MV-4-11 (cell line): ENCODE data around the gene ZNF552.

ENCODE experiments used
- DNase-seq: peaks from one replicate; lab custom pipeline; 2025; lab: John Stamatoyannopoulos, UW

The ZNF552 gene

GRCh38 chr19:57776764-57777296 lies 37.9 kb downstream of the ZNF552 start:
- DNase-seq, result no peak

DNA sequence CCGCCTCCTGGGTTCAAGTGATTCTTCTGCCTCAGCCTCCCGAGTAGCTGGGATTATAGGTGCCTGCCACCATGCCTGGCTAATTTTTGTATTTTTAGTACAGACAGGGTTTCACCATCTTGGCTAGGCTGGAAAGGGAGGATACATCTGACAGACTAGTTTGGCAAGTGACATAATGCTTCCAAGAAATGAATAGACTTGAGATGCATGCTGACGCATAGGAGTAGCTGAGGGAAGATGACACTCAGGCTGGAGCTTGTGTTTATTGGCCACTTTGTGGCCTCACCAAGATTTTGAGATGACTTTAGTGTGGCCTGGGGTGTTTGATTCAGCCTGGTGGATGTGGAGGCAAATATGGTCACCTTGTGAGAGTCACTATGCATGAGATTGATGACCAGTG lies 41.2 kb downstream of the ZNF552 start:
- no peak for DNase-seq

- DNase-seq, result peak; percentile 78
These were observed 43.3 kb downstream of the ZNF552 start for GRCh38 chr19:57771417-57771816.

DNA sequence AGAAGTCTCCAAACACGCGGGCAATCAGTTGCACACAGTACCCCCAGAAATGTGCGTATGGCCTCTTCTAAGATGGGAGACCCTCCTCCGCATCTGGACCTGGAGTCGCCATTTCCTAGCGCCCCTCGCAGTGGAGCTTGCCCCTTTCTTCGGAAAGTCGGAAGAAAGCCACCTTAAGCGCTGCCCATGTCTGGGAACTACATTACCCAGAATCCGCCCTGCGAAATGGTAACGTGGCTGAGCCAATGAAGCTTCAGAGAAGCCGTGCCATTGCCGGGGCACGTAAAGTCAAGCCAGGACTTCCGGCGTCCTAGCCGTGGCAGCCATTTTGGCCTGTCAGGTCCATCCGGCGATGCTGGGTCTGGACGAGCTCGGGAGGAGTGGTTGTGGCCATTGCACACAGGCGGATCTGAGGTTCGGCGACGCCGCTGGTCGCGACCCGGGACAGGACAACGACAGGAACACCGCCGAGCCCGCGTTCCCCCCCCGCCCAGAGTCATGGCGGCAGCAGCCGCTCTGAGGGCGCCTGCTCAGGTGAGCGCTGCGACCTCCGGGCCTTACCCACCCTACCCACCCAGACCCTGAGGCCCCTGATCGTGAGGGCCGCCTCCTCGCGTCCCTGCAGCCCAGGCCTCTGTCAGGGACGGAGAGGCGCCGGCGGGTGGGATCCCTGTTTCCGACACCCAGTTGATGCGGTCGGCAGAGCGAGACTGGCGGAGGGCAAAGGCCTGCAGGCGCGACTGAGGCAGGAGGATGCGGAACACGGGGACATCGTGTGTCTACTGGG lies 45.2 kb downstream of the ZNF552 start, which contains the start of gene ZNF586:
TSS of gene ZNF586 (plus strand) at position 332 of the 787 bp plus-strand sequence. CDS start at position 499, 167 bp downstream.
- peak; percentile 98 for DNase-seq

DNA sequence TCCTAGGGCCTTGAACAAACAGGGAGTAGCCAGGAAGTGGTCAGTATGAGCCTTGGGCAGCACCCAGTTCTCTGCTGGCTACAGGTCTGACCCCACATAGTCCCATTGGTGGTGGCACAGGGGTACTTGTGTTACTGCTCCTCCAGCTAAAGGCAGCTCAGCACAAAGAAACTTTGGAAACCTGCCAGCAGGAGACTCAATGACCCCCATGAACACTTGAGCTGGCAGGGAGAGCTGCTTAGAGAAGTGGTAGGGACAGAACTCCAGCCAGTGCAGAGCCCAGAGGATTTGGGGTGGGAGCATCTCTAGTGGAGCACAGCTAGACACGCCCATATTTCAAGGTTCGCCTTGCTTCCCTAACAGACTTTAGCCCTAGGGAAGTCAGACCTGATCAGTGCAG lies 55.6 kb downstream of the ZNF552 start:
- no peak for DNase-seq

- DNase-seq, result no peak
These were observed 56.8 kb downstream of the ZNF552 start for GRCh38 chr19:57757941-57758340.
